ENCODE results near the gene GRAMD4.
"Not testable (repeated sequence)": the region's sequence is repeated elsewhere in the genome, so short reads cannot be mapped to it uniquely, and the experiment has no call there.

The GRAMD4 gene

DNA sequence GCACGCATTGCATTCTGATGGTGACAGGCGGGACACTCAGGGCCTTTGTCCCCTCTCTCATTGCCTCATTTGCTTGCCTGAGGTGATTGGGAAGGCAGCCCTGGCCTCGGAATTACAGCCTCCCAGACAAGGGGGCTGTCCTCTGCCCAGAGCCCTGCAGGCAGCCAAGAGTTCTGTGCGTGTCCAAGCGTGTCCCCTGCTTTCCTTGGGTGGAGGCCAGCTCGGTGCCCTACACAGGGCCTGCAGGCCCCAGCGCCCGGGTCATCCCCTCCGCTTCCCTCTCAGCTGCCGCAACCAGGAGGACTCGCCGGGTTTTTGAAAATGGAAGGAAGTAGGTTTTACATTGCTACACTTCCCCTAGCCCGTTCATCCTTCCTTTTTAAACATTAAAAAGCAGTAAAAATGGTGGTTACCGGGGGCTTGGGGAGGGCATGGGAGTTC is 1.9 kb downstream of the GRAMD4 start:
- DNase-seq = peak; percentile 81

GRCh38 chr22:46625113-46625842 is 5.1 kb downstream of the GRAMD4 start:
- DNase-seq = no peak

DNA sequence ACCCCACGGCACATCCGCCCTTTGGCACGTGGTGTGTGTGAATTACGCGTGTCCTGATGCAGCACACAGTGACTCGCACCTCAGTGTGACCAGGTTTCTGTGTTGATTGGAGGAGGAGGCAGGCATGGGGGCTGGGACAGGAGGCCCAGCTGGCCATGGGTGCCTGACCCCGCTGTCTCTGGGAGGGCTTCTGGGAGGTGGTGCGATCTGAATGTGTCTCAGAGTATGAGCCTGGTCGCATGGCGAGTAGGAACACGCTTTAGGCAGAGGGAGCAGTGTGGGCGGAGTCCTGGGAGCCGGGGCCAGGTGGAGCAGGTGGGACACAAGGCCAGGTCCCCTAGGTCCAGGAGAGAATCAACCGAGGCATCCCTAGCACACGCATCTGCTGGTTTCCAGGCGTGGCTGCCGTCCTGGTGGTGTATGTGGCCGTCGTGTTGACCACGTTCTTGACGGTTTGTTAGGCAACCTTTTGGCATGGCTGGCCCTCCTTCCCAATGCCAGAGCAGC is 5.7 kb downstream of the GRAMD4 start:
- DNase-seq = no peak

- no peak for DNase-seq
Measured at GRCh38 chr22:46626356-46626755, 6.2 kb downstream of the GRAMD4 start.

DNA sequence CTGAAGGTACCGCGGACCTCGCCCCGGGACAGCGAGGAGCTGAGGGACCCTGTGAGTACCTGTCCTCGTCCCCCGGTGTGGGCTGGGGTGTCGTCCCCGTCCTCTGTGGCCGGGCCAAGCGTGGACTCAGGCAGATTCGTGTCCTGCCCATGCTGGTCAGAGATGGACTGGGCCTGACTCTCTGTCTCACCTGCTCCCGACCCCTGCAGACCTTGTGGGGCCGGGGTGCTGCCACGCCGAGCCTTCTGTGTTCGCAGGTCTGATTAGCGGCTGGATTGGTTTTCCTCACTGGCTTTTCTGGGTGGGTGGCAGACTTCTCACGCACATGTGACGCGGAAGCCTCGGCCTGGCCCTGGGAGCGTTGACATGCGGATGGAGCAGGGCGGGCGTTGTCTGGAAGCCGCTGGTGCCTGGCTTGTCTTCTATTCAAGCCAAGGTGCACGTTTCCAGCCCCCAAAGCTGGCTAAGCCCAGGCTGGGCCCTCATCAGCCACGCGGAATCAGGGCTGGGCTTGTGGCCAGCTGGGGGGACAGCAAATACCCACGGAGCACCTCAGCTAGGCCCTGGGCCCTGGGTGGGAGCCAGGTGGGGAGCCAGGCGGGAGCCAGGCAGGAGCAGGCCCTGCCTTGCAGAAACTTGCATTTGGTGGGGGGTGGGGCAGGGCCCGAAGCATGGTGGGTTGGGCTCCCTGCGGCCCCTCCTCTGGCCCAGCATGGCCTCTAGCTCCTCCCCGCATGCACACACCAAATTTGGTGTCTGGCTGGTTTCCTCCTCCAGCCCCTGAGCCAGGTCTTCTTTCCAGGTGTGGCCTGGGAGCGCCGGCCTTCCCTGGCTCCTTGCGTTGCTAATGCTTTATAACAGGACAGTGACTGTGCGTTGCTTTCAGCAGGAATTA is 7.0 kb downstream of the GRAMD4 start:
- peak; percentile 5 for DNase-seq

DNA sequence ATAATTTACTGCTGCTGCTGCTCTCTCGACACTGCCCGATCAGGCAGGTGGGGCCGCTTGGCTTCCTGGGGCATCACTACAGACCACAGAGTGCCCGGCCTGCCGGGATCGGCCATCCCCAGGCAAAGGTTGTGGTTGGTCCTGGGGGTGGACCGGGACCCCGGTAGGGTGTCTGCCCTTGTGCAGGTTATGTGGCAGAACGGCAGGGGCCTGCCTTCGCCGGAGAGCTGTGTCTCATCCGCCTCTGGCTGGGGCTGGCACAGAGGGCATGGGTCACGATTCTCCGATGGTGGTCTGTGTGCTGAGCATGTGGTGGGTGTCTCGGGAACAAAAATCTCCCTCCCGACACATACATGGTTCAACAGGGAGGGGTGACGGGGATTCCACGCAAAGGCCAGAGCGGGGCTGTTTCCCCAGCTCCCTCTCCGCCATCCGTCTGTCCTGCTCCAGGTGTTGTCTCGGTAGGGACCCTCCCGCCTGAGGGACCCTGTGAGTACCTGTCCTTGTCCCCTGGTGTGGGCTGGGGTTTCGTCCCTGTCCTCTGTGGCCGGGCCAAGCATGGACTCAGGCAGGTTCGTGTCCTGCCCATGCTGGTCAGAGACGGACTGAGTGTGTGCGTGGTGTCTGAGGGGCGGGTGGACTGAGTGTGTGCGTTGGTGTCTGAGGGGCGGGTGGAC is 7.8 kb downstream of the GRAMD4 start:
- DNase-seq = no peak

DNA sequence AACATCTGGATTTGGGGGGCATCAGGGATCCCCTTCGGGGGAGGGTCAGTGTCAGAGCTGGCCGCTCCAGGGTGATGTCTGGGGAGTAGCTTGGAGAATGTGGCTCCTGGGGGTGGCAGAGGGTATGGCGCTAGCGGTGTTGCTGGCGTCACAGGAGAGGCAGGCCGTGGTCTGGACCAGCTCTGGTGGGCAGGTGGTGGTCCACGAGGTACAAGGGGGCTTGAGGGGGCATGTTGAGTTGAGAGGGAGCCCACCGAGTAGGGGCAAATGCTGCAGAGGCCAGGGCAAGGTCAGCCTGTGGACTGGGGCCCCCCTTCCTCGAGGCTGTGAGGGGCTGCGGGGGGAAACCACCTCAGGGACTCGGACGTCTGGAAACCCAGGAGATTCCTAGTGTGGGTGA is 8.6 kb downstream of the GRAMD4 start:
- no peak for DNase-seq

- no peak for DNase-seq
Measured at GRCh38 chr22:46629291-46629690, 9.1 kb downstream of the GRAMD4 start.

GRCh38 chr22:46631113-46631512 is 10.9 kb downstream of the GRAMD4 start:
- DNase-seq = no peak

DNA sequence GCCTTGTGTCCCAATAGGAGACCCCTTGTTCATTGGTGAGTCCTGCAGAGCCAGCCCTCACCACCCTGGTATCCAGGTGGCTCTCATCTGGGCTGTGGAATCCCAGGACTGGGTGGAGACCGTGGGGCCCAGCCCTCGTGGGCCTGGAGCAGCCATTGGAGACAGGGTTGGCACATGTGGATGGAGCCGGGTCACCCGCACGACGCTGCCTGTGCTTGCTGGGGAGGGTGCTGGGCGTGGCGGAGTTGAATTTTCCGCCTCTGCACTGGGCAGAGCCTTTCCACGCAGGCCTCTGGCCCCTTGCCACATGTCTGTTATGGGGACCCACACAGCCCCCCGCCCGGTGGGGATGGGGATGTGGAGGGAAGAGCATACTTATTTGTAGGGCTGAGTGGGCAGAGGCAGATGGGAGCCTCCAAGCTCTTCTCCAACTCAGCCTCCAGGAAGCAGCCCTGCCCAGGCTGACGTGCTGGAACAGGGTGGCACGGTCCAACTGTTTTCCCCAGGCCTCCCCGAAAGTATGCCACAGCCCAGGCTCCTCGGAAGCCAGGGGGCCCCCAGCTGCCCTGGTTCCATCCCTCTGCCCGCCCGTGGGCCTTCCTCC is 12.6 kb downstream of the GRAMD4 start:
- DNase-seq = no peak

- no peak for DNase-seq
Measured at GRCh38 chr22:46633334-46633890, 13.2 kb downstream of the GRAMD4 start.

DNA sequence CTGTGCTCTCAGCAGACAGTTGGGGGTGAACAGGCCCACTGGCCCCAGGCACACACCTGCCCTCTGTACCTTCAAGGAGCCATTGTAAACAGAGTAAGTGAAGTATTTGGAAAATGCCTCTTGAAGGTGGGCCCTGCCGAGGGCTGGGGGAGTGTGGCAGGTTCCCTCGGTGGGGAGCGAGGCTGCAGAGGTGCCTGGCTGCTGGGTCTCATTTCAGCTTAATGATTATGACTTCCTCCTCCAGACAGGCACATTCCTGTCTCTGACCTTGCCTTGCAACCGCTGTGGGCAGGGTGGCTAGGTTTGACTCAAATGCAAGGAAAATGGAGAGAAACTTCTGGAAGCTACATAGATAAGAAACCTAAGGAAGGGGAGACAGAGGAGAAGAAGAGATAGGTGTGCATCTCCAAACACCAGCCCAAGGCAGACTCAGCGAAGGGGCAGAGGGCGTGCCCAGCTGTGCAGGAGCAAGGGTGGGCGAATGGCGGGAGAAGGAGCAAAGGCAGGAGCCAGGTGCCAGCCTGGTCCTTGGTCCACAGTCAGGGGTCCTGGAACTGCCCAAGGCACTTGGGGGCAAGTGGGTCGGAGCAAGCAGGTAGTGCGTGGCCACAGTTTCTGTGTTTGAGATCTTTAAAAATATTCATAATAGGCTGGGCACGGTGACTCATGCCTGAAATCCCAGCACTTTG is 14.0 kb downstream of the GRAMD4 start:
- no peak for DNase-seq

- DNase-seq = not testable (repeated sequence)
Measured at GRCh38 chr22:46634973-46635685, 14.9 kb downstream of the GRAMD4 start.

DNA sequence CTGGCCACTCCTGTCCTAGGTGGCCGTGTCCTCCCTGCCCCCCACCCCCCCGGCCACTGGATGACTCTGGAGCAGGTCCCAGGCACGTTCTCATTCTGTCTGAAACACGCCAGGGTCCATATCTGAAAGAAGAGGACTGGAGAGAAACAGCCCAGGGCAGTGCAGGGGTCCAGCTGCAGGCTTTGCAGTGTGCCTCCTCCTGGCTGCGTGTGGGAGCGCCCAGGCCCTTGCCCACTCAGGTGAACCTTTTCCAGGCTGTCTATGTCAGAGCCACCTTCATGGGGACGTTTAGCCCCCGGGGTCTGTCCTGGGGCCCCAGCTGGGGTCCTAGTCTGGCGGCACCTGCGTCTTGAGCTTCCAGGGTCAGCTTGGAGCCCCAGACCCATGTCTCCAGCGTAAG is 15.6 kb downstream of the GRAMD4 start:
- no peak for DNase-seq

- no peak for DNase-seq
Measured at GRCh38 chr22:46636221-46637002, 16.2 kb downstream of the GRAMD4 start.

DNA sequence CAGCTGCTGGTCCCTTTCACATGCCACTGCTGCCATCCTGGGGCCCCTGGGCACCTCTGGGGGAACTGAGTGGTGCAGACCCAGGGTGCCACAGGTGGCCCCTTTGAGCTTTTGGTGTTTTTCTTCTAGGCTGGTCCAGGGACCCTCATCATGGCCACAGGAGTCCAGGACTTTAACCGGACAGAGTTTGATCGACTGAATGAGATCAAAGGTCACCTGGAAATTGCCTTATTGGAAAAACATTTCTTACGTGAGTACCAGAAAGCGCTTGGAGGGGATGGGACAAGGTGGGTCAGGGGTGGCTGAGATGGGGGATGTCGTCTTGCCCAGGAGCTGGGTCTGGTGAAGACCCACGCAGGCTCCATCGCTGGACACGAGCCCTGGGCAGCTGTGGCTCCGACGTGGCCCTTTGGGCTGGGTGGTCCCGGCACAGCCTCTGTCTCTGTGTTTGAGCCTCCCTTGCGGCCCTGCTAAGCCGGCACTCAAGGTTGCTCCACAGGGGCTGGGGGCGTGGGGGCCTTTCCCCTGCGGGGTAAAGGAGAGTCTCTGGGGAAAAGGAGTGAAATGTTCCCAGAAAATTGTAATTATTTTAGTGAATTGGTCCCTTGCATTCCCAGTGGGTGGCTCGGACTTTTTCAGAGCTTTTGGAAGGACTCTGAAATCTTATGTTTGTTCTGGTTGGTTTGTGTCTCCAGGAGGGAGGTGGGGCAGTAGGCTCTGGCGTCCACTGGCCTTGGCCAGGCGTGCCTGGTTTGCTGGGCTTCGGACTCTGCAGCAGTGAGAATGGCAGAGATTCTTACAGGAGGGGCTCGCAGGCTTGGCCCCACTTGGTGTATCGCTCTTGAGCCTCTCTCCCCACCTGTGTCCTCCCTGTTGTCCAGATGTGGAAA is 17.8 kb downstream of the GRAMD4 start:
- no peak for DNase-seq

DNA sequence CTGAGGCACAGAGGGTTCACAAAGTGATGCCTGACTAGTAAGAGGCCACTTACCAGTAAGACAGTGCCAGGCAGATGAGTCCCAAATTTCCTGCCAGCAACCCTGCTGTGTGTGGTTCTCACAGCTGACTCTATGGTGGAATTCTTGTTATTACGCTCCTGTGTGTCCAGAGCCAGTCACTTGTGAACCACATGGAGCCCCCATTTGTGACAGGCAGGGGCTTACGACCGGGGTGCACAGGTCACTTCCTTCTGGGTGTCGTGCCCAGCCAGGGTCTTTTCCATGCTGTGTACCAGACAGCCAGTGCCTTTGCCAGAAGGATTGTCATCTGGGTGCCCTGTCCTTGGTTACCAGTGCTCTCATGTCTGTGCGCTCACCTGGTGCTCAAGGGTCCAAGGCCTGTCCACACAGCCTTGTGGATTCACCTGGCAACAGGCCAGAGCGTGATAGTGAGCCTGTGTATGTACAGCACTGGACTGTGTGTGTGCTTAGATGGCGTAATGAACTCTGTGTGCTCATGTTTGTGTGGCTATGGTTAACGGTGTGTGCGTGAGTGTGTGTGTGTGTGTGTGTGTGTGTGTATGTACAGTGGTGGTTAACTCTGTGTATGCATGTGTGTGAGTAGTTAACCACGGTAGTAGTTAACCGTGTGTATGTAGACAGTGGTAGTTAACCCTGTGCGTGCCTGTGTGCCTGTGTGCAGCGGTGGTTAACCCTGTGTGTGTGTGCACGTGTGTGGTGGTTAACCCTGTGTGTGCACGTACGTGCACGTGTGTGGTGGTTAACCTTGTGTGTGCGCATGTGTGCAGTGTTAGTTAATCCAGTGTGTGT is 18.6 kb downstream of the GRAMD4 start:
- no peak for DNase-seq

GRCh38 chr22:46639843-46640242 is 19.7 kb downstream of the GRAMD4 start:
- DNase-seq = no peak

Measured in NCI-H1105 treated with DMSO at 0.1 percent for 48 hours (cell line).